ENCODE data around the gene TXNDC11. TPM values are rescaled to one million over a fixed set of nuclear protein-coding genes. Genes with fewer than 3 reads are reported as not detected.

Gene TXNDC11
- total and polyA plus RNA-seq, 10 of the 15 experiments (the other 5 are each of a cell fraction or from before 2014, with no cell fraction given): 1.7 to 86.7 (median 54.4) TPM

- TF ChIP-seq ZBTB40 (IDR thresholded peaks at IDR 0.05; ENCODE audit: borderline replicate concordance): no peak
- TF ChIP-seq RAD21 (IDR thresholded peaks at IDR 0.05; ENCODE audit: insufficient read depth, low read depth, low read length): no peak
- no peak for TF ChIP-seq ZBTB4 (CRISPR knock-in tag; IDR thresholded peaks at IDR 0.05)
- TF ChIP-seq MLLT1 (IDR thresholded peaks at IDR 0.05): no peak
- TF ChIP-seq HCFC1 (IDR thresholded peaks at IDR 0.05; ENCODE audit: low read length): no peak
- TF ChIP-seq CUX1 (IDR thresholded peaks at IDR 0.05; ENCODE audit: insufficient replicate concordance, low read depth, low read length): peak; percentile 28
- TF ChIP-seq ZNF384 (IDR thresholded peaks at IDR 0.05; ENCODE audit: borderline replicate concordance, low read depth, low read length): 0 out of 2 replicates have a peak, but pooled peaks have one; percentile 4
- no peak for TF ChIP-seq IRF3 (IDR thresholded peaks at IDR 0.05)
- TF ChIP-seq SP1 (IDR thresholded peaks at IDR 0.05; ENCODE audit: low read depth, low read length): no peak
- TF ChIP-seq TCF12 (IDR thresholded peaks at IDR 0.05; ENCODE audit: low read depth, low read length): peak; percentile 35; the same call in 1 of the 2 replicates
- no peak for TF ChIP-seq RCOR1 (conservative IDR thresholded peaks at IDR 0.05; ENCODE audit: low read depth, low read length)
- TF ChIP-seq PAX5 (IDR thresholded peaks at IDR 0.05; ENCODE audit: borderline replicate concordance, low read depth, low read length): peak; percentile 32; the same call in 1 of the 2 replicates
- no peak for TF ChIP-seq CBX3 (IDR thresholded peaks at IDR 0.05; ENCODE audit: borderline replicate concordance, low read depth)
- TF ChIP-seq CEBPB (IDR thresholded peaks at IDR 0.05; ENCODE audit: borderline replicate concordance in 1 of 2, low read depth in 2 of 2, low read length in 2 of 2): no peak
- TF ChIP-seq GATAD2B (conservative IDR thresholded peaks at IDR 0.05; ENCODE audit: low read depth): peak; percentile 70; the same call in 1 of the 2 replicates
These were observed 61.1 kb downstream of the TXNDC11 start (continued) for GRCh38 chr16:11681556-11681955.
